HepG2 (cell line): ENCODE data around the gene FNDC3B. TPM values are rescaled to one million over a fixed set of nuclear protein-coding genes. Genes with fewer than 3 reads are reported as not detected.
A peak's percentile ranks its signal among the peaks of the same experiment; 100 is the strongest.

Experiments used
- AHR ChIP-seq: IDR thresholded peaks from 2 replicates; pipeline ENCODE4 v1.6.1; 2018; ENCODE audit warnings: missing genetic modification reagents, missing compliant biosample characterization
- ARNT2 ChIP-seq: sonication (generic); formaldehyde crosslinking; IDR thresholded peaks from 2 replicates; pipeline ENCODE4 v1.8.0; 2022; ENCODE audit warnings: mild to moderate bottlenecking, low read depth, missing genetic modification reagents, moderate library complexity
- CREB1 ChIP-seq, 2 experiments: fragments of 450-650 bp in 1 of 2; IDR thresholded peaks; 2 replicates each; pipeline ENCODE4 v1.6.1; 2016 to 2017; ENCODE audit warnings: control low read depth in 1 of 2, mild to moderate bottlenecking in 1 of 2, missing compliant biosample characterization in 1 of 2, missing genetic modification characterization in 1 of 2
- ELK4 ChIP-seq: sonication (generic); formaldehyde crosslinking; IDR thresholded peaks from 2 replicates; pipeline ENCODE4 v1.9.0; 2021; ENCODE audit warnings: missing genetic modification reagents, borderline replicate concordance
- ETV6 ChIP-seq: sonication (generic); formaldehyde crosslinking; conservative IDR thresholded peaks from 2 replicates; pipeline ENCODE4 v1.4.0; 2020; ENCODE audit warnings: missing genetic modification reagents
- NFYC ChIP-seq: IDR thresholded peaks from 2 replicates; pipeline ENCODE4 v1.6.1; 2016; ENCODE audit warnings: missing genetic modification reagents, missing compliant biosample characterization
- PBX3 ChIP-seq: sonication (generic); formaldehyde crosslinking; IDR thresholded peaks from 2 replicates; pipeline ENCODE4 v1.8.1; 2023; ENCODE audit warnings: missing genetic modification reagents, inconsistent platforms, borderline replicate concordance
- SETDB1 ChIP-seq: sonication (generic); formaldehyde crosslinking; IDR thresholded peaks from 2 replicates; pipeline ENCODE4 v1.5.1; 2020; ENCODE audit warnings: missing genetic modification reagents, mild to moderate bottlenecking, borderline replicate concordance
- SMARCC2 ChIP-seq: fragments of 450-650 bp; IDR thresholded peaks from 2 replicates; pipeline ENCODE4 v1.6.1; 2017; ENCODE audit warnings: antibody characterized with exemption, mild to moderate bottlenecking
- SNAPC4 ChIP-seq: sonication (generic); formaldehyde crosslinking; IDR thresholded peaks from 2 replicates; pipeline ENCODE4 v1.4.0; 2020; ENCODE audit warnings: mild to moderate bottlenecking, missing genetic modification reagents
- ZBTB39 ChIP-seq: sonication (generic); formaldehyde crosslinking; IDR thresholded peaks from 2 replicates; pipeline ENCODE4 v1.5.0; 2020; ENCODE audit warnings: missing genetic modification reagents
- ZNF180 ChIP-seq: sonication (generic); formaldehyde crosslinking; IDR thresholded peaks from 2 replicates; pipeline ENCODE4 v1.4.0; 2020; ENCODE audit warnings: low read depth, missing genetic modification reagents, borderline replicate concordance
- ZNF34 ChIP-seq: sonication (generic); formaldehyde crosslinking; IDR thresholded peaks from 2 replicates; pipeline ENCODE4 v1.4.0; 2020; ENCODE audit warnings: mild to moderate bottlenecking, missing genetic modification reagents, borderline replicate concordance
- ZNF382 ChIP-seq: sonication (generic); formaldehyde crosslinking; IDR thresholded peaks from 2 replicates; pipeline ENCODE4 v1.5.0; 2020; ENCODE audit warnings: missing genetic modification reagents, mild to moderate bottlenecking, borderline replicate concordance
- ZNF550 ChIP-seq: sonication (generic); formaldehyde crosslinking; IDR thresholded peaks from 2 replicates; pipeline ENCODE4 v1.4.0; 2020; ENCODE audit warnings: mild to moderate bottlenecking, missing genetic modification reagents, borderline replicate concordance
- ZNF639 ChIP-seq: conservative IDR thresholded peaks from 2 replicates; pipeline ENCODE4 v1.6.1; 2018; ENCODE audit warnings: missing genetic modification reagents
- ZNF678 ChIP-seq: sonication (generic); formaldehyde crosslinking; IDR thresholded peaks from 2 replicates; pipeline ENCODE4 v1.4.0; 2020; ENCODE audit warnings: mild to moderate bottlenecking, missing genetic modification reagents
- ZSCAN29 ChIP-seq: sonication (generic); formaldehyde crosslinking; conservative IDR thresholded peaks from 2 replicates; pipeline ENCODE4 v1.4.0; 2020; ENCODE audit warnings: mild to moderate bottlenecking, missing genetic modification reagents
- polyA plus RNA-seq, 8 experiments: library from polyadenylated mRNA; depleted of rRNA in 3 of 8; stranded (reverse) in 7 of 8; unstranded in 1 of 8; fragments of >200 nt; fragmentation: Illumina TruSeq in 4 of 8; extraction: Trizol in 4 of 8; gene quantifications; 2 replicates each; pipeline versions ENCODE4 v1.2.1 to v1.2.3, GENCODE V29; 2011 to 2016; ENCODE audit warnings: low read depth in 4 of 8, missing spikeins in 1 of 8, mixed read lengths in 1 of 8; ENCODE audit not compliant: insufficient read depth in 1 of 8
- total RNA-seq, 5 experiments: library from RNA; depleted of rRNA; stranded (reverse); fragments of >200 nt; fragmentation: Illumina TruSeq; extraction: Trizol; gene quantifications; 2 replicates each; pipeline ENCODE4 v1.2.3, GENCODE V29; 2016; ENCODE audit warnings: low read depth in 1 of 5

The FNDC3B gene
- total and polyA plus RNA-seq, 2 of the 13 experiments (the other 11 are each of a cell fraction or from before 2014, with no cell fraction given), result 74.8 to 103 TPM

- TF ChIP-seq CREB1 (IDR thresholded peaks at IDR 0.05) (no peak), CREB1 (CRISPR knock-in tag; IDR thresholded peaks at IDR 0.05) (peak; percentile 68), ZNF678 (CRISPR knock-in tag) (peak; percentile 40; the same call in 1 of the 2 replicates), SNAPC4 (CRISPR knock-in tag) (no peak), ZNF34 (CRISPR knock-in tag) (no peak), ZSCAN29 (CRISPR knock-in tag) (no peak), SMARCC2 (no peak), NFYC (no peak), AHR (CRISPR knock-in tag) (peak; percentile 33), ELK4 (CRISPR knock-in tag) (no peak), ZNF550 (CRISPR knock-in tag) (no peak), ZBTB39 (CRISPR knock-in tag) (no peak), PBX3 (CRISPR knock-in tag) (0 out of 2 replicates have a peak, but pooled peaks have one; percentile 3), ARNT2 (CRISPR knock-in tag) (peak; percentile 81), ZNF180 (CRISPR knock-in tag) (no peak), ETV6 (CRISPR knock-in tag) (peak; percentile 87), SETDB1 (CRISPR knock-in tag) (no peak), ZNF382 (CRISPR knock-in tag) (no peak), ZNF639 (CRISPR knock-in tag) (no peak; the same call in 1 of the 2 replicates)
These were observed at the start of gene FNDC3B (continued) for GRCh38 chr3:172039436-172040077.
